Endothelial cell of umbilical vein (primary cell): Measurements from ENCODE around the gene DYNC1H1. TPM values are rescaled to one million over a fixed set of nuclear protein-coding genes. Genes with fewer than 3 reads are reported as not detected.

Experiments
- BruUV-seq: library from RNA; stranded (reverse); fragments of 400-500 nt; replicated peaks from 2 replicates; lab custom pipeline; 2021; lab: Mats Ljungman, UMichigan
- CTCF ChIA-PET: fragments of 300-600, 350-600 bp; sonication (Branson Sonifier 250); formaldehyde crosslinking; loops from one replicate; lab custom pipeline; 2021; ENCODE audit warnings: antibody characterized with exemption, inconsistent platforms; lab: Charles Lee
- POLR2A ChIA-PET: fragments of 300-600, 350-600 bp; sonication (Branson Sonifier 250); formaldehyde crosslinking; loops from one replicate; lab custom pipeline; 2021; ENCODE audit warnings: antibody characterized with exemption, inconsistent platforms; lab: Charles Lee
- DNase-seq: peaks from one replicate; pipeline ENCODE4 v3.0.0-alpha.2; 2011; ENCODE audit warnings: low read depth, low spot score
- FAIRE-seq: peaks from 2 replicates; lab custom pipeline; 2011; peaks lifted over from hg19 to GRCh38; lab: Jason Lieb, UNC
- H2AFZ ChIP-seq: 2 replicates; pipeline ENCODE4 v1.6.0; 2012; ENCODE audit warnings: low read depth, low read length, control low read depth, inconsistent platforms
- H3K27ac ChIP-seq: 2 replicates; pipeline ENCODE4 v1.5.1; 2011; ENCODE audit warnings: low read depth, mild to moderate bottlenecking, control low read depth, low read length, moderate library complexity; ENCODE audit not compliant: insufficient read depth
- H3K27me3 ChIP-seq, 2 experiments: 2 replicates each; pipeline versions ENCODE4 v1.6.0 to v1.6.1; 2011; ENCODE audit warnings: low read length in 2 of 2, mixed read lengths in 1 of 2; ENCODE audit not compliant: control insufficient read depth in 2 of 2, insufficient read depth in 2 of 2
- H3K36me3 ChIP-seq, 2 experiments: 2 replicates in 1 of 2; 3 replicates in 1 of 2; pipeline ENCODE4 v1.5.1; 2011; ENCODE audit warnings: low read length in 2 of 2, mild to moderate bottlenecking in 1 of 2, moderate library complexity in 1 of 2; ENCODE audit not compliant: control insufficient read depth in 2 of 2, insufficient read depth in 2 of 2; ENCODE audit errors: extremely low read depth in 1 of 2
- H3K4me1 ChIP-seq: 3 replicates; pipeline ENCODE4 v1.5.1; 2011; ENCODE audit warnings: mild to moderate bottlenecking, low read length; ENCODE audit not compliant: control insufficient read depth, insufficient read depth; ENCODE audit errors: extremely low read depth
- H3K4me2 ChIP-seq: 2 replicates; pipeline ENCODE4 v1.6.1; 2011; ENCODE audit warnings: low read length, control low read depth, mixed read lengths; ENCODE audit not compliant: insufficient read depth
- H3K4me3 ChIP-seq, 3 experiments: fragments of 200-600 bp in 1 of 3; sonication (generic), shearing (Covaris generic) in 1 of 3; replicated peaks in 1 of 3; 2 replicates each; pipeline ENCODE4 v1.5.1; 2011 to 2016; ENCODE audit warnings: control low read depth in 3 of 3, low read length in 3 of 3, mild to moderate bottlenecking in 2 of 3, inconsistent platforms in 1 of 3, low read depth in 1 of 3, moderate library complexity in 1 of 3; ENCODE audit not compliant: insufficient read depth in 1 of 3
- H3K79me2 ChIP-seq: 2 replicates; pipeline ENCODE4 v1.6.0; 2012; ENCODE audit warnings: low read length, inconsistent platforms; ENCODE audit not compliant: control insufficient read depth, insufficient read depth
- H3K9ac ChIP-seq: replicated peaks from 2 replicates; pipeline ENCODE3; 2011; ENCODE audit warnings: low read length, control low read depth; ENCODE audit not compliant: insufficient read depth; ENCODE audit errors: extremely low read depth
- H3K9me1 ChIP-seq: replicated peaks from 3 replicates; pipeline ENCODE4 v1.6.0; 2011; ENCODE audit warnings: mild to moderate bottlenecking, low read length; ENCODE audit not compliant: control insufficient read depth, insufficient read depth; ENCODE audit errors: extremely low read depth
- H3K9me3 ChIP-seq: replicated peaks from 2 replicates; pipeline ENCODE4 v1.5.1; 2012; ENCODE audit warnings: low read length, inconsistent platforms; ENCODE audit not compliant: control insufficient read depth, insufficient read depth
- H4K20me1 ChIP-seq: replicated peaks from 2 replicates; pipeline ENCODE3; 2011; ENCODE audit warnings: mild to moderate bottlenecking, low read length; ENCODE audit not compliant: control insufficient read depth, insufficient read depth; ENCODE audit errors: extremely low read depth
- CTCF ChIP-seq, 2 donors: IDR thresholded peaks; 1 replicate in 1 of 2; 2 replicates in 1 of 2; pipeline ENCODE4 v1.5.1; 2011; ENCODE audit warnings: low read length in 2 of 2, mild to moderate bottlenecking in 2 of 2, moderate library complexity in 2 of 2, control low read depth in 1 of 2, inconsistent platforms in 1 of 2, low read depth in 1 of 2; ENCODE audit not compliant: insufficient read depth in 1 of 2; ENCODE audit errors: extremely low read depth in 1 of 2
- EZH2 ChIP-seq: IDR thresholded peaks from 2 replicates; pipeline ENCODE4 v1.6.1; 2012; ENCODE audit warnings: borderline replicate concordance, low read depth, mild to moderate bottlenecking, moderate library complexity, low read length, inconsistent platforms; ENCODE audit not compliant: severe bottlenecking
- FOS ChIP-seq: IDR thresholded peaks from 2 replicates; pipeline ENCODE4 v1.6.1; 2011; ENCODE audit warnings: mild to moderate bottlenecking, low read length, moderate library complexity, borderline replicate concordance; ENCODE audit not compliant: insufficient read depth
- GATA2 ChIP-seq: IDR thresholded peaks from 2 replicates; pipeline ENCODE4 v1.7.0; 2011; ENCODE audit warnings: low read depth, mild to moderate bottlenecking, moderate library complexity, mixed read lengths, low read length; ENCODE audit not compliant: insufficient read length, insufficient read depth
- JUN ChIP-seq: IDR thresholded peaks from 2 replicates; pipeline ENCODE4 v1.6.1; 2011; ENCODE audit warnings: borderline replicate concordance, low read depth; ENCODE audit not compliant: insufficient read length, insufficient read depth
- MAX ChIP-seq: IDR thresholded peaks from 2 replicates; pipeline ENCODE4 v1.6.1; 2011; ENCODE audit not compliant: insufficient read depth, insufficient read length
- MYC ChIP-seq: IDR thresholded peaks from one replicate; pipeline ENCODE4 v1.6.1; 2011; ENCODE audit warnings: mild to moderate bottlenecking, low read depth, low read length
- POLR2A ChIP-seq: IDR thresholded peaks from 2 replicates; pipeline ENCODE4 v1.6.1; 2012; ENCODE audit warnings: low read depth, mild to moderate bottlenecking, control low read depth, low read length
- POLR2AphosphoS5 ChIP-seq: IDR thresholded peaks from 2 replicates; pipeline ENCODE4 v1.6.1; 2012; ENCODE audit warnings: low read depth, mild to moderate bottlenecking, control low read depth, low read length, moderate library complexity; ENCODE audit not compliant: insufficient read depth
- dilution Hi-C: fragments of 300-500 bp; cut with MboI; formaldehyde crosslinking; loops from one replicate; pipeline ENCODE4 v1.15.0; 2019; ENCODE audit warnings: low sequenced_read_pairs; ENCODE audit not compliant: extremely low pct_ligation_motif_present
- intact Hi-C: fragments of 100-400 bp; cut with micrococcal nuclease; formaldehyde crosslinking; loops from one replicate; pipeline ENCODE4 v1.10.0; 2022
- polyA plus RNA-seq, 4 experiments: library from polyadenylated mRNA; depleted of rRNA in 3 of 4; stranded (reverse) in 3 of 4; unstranded in 1 of 4; fragments of >200 nt; gene quantifications; 2 replicates each; pipeline versions ENCODE4 v1.2.1 to v1.2.3, GENCODE V29; 2011 to 2012; ENCODE audit warnings: missing spikeins in 1 of 4
- total RNA-seq: library from RNA; stranded (reverse); gene quantifications from 2 replicates; pipeline ENCODE4 v1.2.3, GENCODE V29; 2021

DYNC1H1 gene
- total and polyA plus RNA-seq, 2 donors (not counting 3 experiments of a cell fraction or from before 2014, with no cell fraction given) = 254 to 648 TPM

- Histone ChIP-seq H3K79me2 (peaks cover 7% of the 10 kb centered on the region), H2AFZ (no peak overlapping the region), H3K9ac (no peak overlapping the region), H3K36me3 (no peaks in the 10 kb centered on the region), H3K27me3 (peaks cover 8 to 9% of the 10 kb centered on the region in 2 experiments), H3K9me1 (no peaks in the 10 kb centered on the region), H3K27ac (no peak overlapping the region), H4K20me1 (no peaks in the 10 kb centered on the region), H3K4me2 (no peak overlapping the region), H3K9me3 (no peaks in the 10 kb centered on the region), H3K4me1 (peaks cover 10% of the 10 kb centered on the region), H3K4me3 (no peak overlapping the region)
- BruUV-seq = no TSS peak
- DNase-seq (no peak), FAIRE-seq (no peak)
- dilution Hi-C loops (no loop called here), intact Hi-C loops (loop anchor here (5.0 kb wide), 1 partner anchor 223 kb away; no protein-coding TSS in a partner anchor)
- POLR2A ChIA-PET = no interaction called here
- CTCF ChIA-PET = interaction anchor here (0.9 kb wide), 1 partner anchor 174 kb away, joined by 5 read pairs; no protein-coding TSS in a partner anchor
- TF ChIP-seq POLR2A (no peak), EZH2 (no peak), FOS (no peak), GATA2 (no peak), POLR2AphosphoS5 (no peak), MAX (no peak), MYC (no peak), JUN (no peak), CTCF (IDR thresholded peaks at IDR 0.05; ENCODE audit: extremely low read depth in 1 of 2, insufficient read depth in 1 of 2, low read depth in 1 of 2, low read length in 2 of 2) (no peak)
These were observed 19.2 kb upstream of the DYNC1H1 start for GRCh38 chr14:101945171-101945570.
